Smooth muscle cell (in vitro differentiated cells): ENCODE data around the gene SHLD2. TPM values are rescaled to one million over a fixed set of nuclear protein-coding genes. Genes with fewer than 3 reads are reported as not detected.
"Not testable (repeated sequence)": the region's sequence is repeated elsewhere in the genome, so short reads cannot be mapped to it uniquely, and the experiment has no call there.

Experiments used
- DNase-seq: peaks from one replicate; lab custom pipeline; 2025; ENCODE audit not compliant: unreplicated experiment; lab: John Stamatoyannopoulos, UW
- H2AFZ ChIP-seq: fragments of 200-600 bp; sonication (generic); 2 replicates; pipeline ENCODE4 v1.6.0; 2016; ENCODE audit warnings: antibody characterized with exemption, low read depth, mild to moderate bottlenecking
- H3F3A ChIP-seq: fragments of 200-600 bp; sonication (generic); 2 replicates; pipeline ENCODE4 v1.6.0; 2017; ENCODE audit warnings: antibody characterized with exemption, low read depth
- H3K27ac ChIP-seq: fragments of 200-600 bp; sonication (generic); 2 replicates; pipeline ENCODE4 v1.5.1; 2016; ENCODE audit warnings: low read depth, mild to moderate bottlenecking
- H3K27me3 ChIP-seq: fragments of 200-600 bp; sonication (generic); 2 replicates; pipeline ENCODE4 v1.6.1; 2016; ENCODE audit warnings: low read depth, mild to moderate bottlenecking
- H3K36me3 ChIP-seq: fragments of 200-600 bp; sonication (generic); 2 replicates; pipeline ENCODE4 v1.5.1; 2016; ENCODE audit warnings: low read depth
- H3K4me1 ChIP-seq: fragments of 200-600 bp; sonication (generic); 2 replicates; pipeline ENCODE4 v1.5.1; 2016; ENCODE audit warnings: low read depth
- H3K4me2 ChIP-seq: fragments of 200-600 bp; sonication (generic); 2 replicates; pipeline ENCODE4 v1.6.0; 2016; ENCODE audit warnings: mild to moderate bottlenecking
- H3K4me3 ChIP-seq: fragments of 200-600 bp; sonication (generic); 2 replicates; pipeline ENCODE4 v1.5.1; 2016; ENCODE audit warnings: mild to moderate bottlenecking
- H3K79me2 ChIP-seq: fragments of 200-600 bp; sonication (generic); 2 replicates; pipeline ENCODE4 v1.6.0; 2016; ENCODE audit warnings: low read depth, mild to moderate bottlenecking
- H3K9ac ChIP-seq: fragments of 200-600 bp; sonication (generic); 2 replicates; pipeline ENCODE4 v1.6.0; 2016; ENCODE audit warnings: low read depth
- H3K9me3 ChIP-seq: fragments of 200-600 bp; sonication (generic); replicated peaks from 2 replicates; pipeline ENCODE4 v1.5.1; 2016; ENCODE audit warnings: low read depth
- H4K20me1 ChIP-seq: fragments of 200-600 bp; sonication (generic); 2 replicates; pipeline ENCODE4 v1.6.0; 2016; ENCODE audit warnings: low read depth
- CTCF ChIP-seq: fragments of 200-600 bp; sonication (generic); IDR thresholded peaks from 2 replicates; pipeline ENCODE4 v1.5.1; 2017; ENCODE audit warnings: borderline replicate concordance, mild to moderate bottlenecking, antibody characterized with exemption; ENCODE audit not compliant: insufficient read depth, poor library complexity, severe bottlenecking
- WGBS: methylation state at CpG from one replicate; pipeline ENCODE4 v1.1.7; 2016; ENCODE audit warnings: low lambda C conversion rate; 5-methylcytosine and 5-hydroxymethylcytosine counted together
- polyA plus RNA-seq: library from polyadenylated mRNA; unstranded; fragments of >200 nt; fragmentation: Nextera tagmentation; extraction: Ambion mirVana; gene quantifications from 2 replicates; pipeline ENCODE4 v1.2.1, GENCODE V29; 2016
- total RNA-seq: library from RNA; depleted of rRNA; stranded (reverse); fragments of >200 nt; gene quantifications from 2 replicates; pipeline ENCODE4 v1.2.3, GENCODE V29; 2014

The SHLD2 gene
- total and polyA plus RNA-seq, 2 experiments from 2014 or later: 10.4 to 20.0 TPM

DNA sequence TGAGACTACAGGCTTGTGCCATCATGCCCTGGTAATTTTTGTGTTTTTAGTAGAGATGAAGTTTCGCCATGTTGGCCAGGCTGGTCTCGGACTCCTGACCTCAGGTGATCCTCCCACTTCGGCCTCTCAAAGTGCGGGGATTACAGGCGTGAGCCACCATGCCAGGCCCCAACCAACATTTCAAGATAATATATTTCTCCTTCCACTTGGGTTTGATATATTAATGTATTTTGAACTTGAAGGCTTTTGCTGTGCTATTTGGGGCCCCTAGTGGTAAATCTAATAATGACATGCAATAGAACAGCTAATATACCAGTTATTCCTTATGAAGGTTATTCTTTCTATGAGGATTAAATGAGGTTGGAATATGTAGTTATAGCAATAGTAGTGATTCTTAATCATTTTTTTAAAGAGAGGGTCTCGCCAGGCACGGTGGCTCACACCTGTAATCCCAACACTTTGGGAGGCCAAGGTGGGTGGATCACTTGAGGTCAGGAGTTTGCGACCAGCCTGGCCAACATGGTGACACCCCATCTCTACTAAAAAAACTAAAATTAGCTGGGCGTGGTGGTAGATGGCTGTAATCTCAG is 54.1 kb downstream of the SHLD2 start:
- not testable (repeated sequence) for H3K27me3 ChIP-seq, H3K4me3 ChIP-seq, H2AFZ ChIP-seq, H3K36me3 ChIP-seq, H3K27ac ChIP-seq, H3F3A ChIP-seq, H3K4me2 ChIP-seq, H3K4me1 ChIP-seq, H3K9ac ChIP-seq, H4K20me1 ChIP-seq, H3K79me2 ChIP-seq, DNase-seq, H3K9me3 ChIP-seq
- peak; percentile 17 for TF ChIP-seq CTCF
- 84% methylated on average over 9 of the region's 9 CpGs for WGBS

DNA sequence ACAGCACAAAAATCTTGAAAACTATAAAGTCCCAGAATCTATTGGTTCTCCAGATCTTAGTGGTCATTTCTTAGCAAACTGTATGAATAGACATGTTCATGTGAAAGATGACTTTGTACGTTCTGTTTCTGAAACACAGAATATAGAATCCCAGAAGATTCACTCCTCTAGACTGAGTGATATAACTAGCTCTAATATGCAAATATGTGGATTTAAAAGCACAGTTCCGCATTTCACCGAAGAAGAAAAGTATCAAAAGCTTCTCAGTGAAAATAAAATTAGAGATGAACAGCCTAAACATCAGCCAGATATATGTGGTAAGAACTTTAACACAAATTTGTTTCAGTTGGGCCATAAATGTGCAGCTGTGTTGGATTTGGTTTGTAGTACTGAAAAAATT is 56.5 kb downstream of the SHLD2 start:
- H3K9ac ChIP-seq, DNase-seq, H2AFZ ChIP-seq, H3K9me3 ChIP-seq, H3K4me2 ChIP-seq, H3K4me1 ChIP-seq, H3K4me3 ChIP-seq, H3F3A ChIP-seq, H3K27me3 ChIP-seq, H3K36me3 ChIP-seq, H4K20me1 ChIP-seq, H3K79me2 ChIP-seq, H3K27ac ChIP-seq: not testable (repeated sequence)
- 92% methylated on average over 3 of the region's 3 CpGs for whole genome bisulfite sequencing

DNA sequence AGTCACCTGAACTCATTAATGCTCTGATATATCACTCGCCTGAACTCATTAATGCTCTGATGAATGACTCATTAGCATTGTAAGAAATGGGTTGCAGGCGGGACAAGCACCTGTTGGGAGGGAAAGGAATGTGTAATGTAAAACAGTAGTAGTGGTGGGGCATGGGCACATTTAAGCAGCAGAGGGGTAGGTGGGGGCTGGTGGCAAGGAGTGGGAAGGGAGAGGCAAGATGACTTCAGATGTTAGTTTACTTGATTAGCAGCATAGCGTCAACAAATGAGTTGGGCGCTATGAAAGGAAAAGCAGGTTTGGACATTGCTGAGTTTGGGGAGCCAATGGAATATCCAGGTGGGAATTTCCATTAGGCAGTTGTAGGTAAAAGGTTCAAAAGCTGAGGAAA is 61.8 kb downstream of the SHLD2 start:
- not testable (repeated sequence) for H3K4me3 ChIP-seq, H3K4me2 ChIP-seq, H3K9ac ChIP-seq, H2AFZ ChIP-seq, H3K79me2 ChIP-seq, H3K4me1 ChIP-seq, H3K27ac ChIP-seq, H4K20me1 ChIP-seq, DNase-seq, H3K36me3 ChIP-seq, H3K27me3 ChIP-seq, H3K9me3 ChIP-seq, H3F3A ChIP-seq
- WGBS: 73% methylated on average over 4 of the region's 4 CpGs

DNA sequence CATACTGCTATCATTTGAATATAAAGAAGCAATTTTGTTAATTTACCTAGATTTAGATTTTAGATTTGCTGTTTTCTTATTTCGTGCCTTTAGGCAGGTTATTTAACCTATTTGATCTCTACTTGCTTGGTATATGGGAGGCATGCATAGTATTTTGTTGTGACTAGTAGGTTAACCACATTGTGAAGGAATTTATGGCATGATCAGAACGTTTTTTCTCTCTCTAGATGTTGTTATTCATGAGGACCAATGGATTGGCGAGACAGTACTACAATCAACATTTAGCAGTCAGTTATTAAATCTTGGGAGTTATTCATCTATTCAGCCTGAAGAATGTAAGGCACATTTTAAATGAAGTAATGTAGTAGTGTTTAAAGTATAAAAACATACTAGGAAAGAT is 62.8 kb downstream of the SHLD2 start:
- not testable (repeated sequence) for H3K27me3 ChIP-seq, H3K4me2 ChIP-seq, H2AFZ ChIP-seq, H3K9me3 ChIP-seq, H3K36me3 ChIP-seq, H3K79me2 ChIP-seq, DNase-seq, H3K4me1 ChIP-seq, H4K20me1 ChIP-seq, H3K4me3 ChIP-seq, H3K27ac ChIP-seq, H3K9ac ChIP-seq, H3F3A ChIP-seq
- 39% methylated on average over 3 of the region's 3 CpGs for WGBS

GRCh38 chr10:87162703-87163293 is 67.8 kb downstream of the SHLD2 start:
- H3K27me3 ChIP-seq, H3K4me1 ChIP-seq, H3K4me2 ChIP-seq, H3K9me3 ChIP-seq, H3F3A ChIP-seq, H4K20me1 ChIP-seq, H2AFZ ChIP-seq, H3K79me2 ChIP-seq, H3K27ac ChIP-seq, DNase-seq, H3K4me3 ChIP-seq, H3K36me3 ChIP-seq, H3K9ac ChIP-seq: not testable (repeated sequence)
- 98% methylated on average over 3 of the region's 3 CpGs for WGBS

DNA sequence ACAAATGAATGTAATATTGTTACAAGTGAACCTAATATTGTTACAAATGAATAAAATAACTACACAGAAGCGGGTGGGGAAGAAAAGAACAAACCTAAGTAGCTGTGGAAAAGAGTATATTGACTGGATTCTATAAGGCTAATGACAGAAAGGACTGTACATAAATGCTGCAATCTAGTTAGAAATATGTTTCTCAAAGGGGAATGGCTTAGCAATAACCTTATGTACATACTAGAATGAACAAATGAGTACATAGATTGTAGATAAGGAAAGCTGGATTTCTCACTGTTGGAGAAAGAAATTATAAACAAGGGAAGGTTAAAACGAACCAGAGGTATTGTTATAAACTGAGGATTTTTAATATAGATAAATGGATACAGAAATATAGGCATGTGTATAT is 68.4 kb downstream of the SHLD2 start:
- not testable (repeated sequence) for H3K9me3 ChIP-seq, H3K9ac ChIP-seq, H3K4me3 ChIP-seq, DNase-seq, H3K4me1 ChIP-seq, H3K36me3 ChIP-seq, H3K27ac ChIP-seq, H2AFZ ChIP-seq, H3K4me2 ChIP-seq, H3K27me3 ChIP-seq, H4K20me1 ChIP-seq, H3K79me2 ChIP-seq, H3F3A ChIP-seq
- 94% methylated on average over 1 of the region's 2 CpGs for WGBS

- DNase-seq, H3K9me3 ChIP-seq, H3K4me1 ChIP-seq, H3K27ac ChIP-seq, H2AFZ ChIP-seq, H4K20me1 ChIP-seq, H3K4me2 ChIP-seq, H3F3A ChIP-seq, H3K79me2 ChIP-seq, H3K9ac ChIP-seq, H3K36me3 ChIP-seq, H3K4me3 ChIP-seq, H3K27me3 ChIP-seq: not testable (repeated sequence)
- 67% methylated on average over 4 of the region's 4 CpGs for WGBS
Measured at GRCh38 chr10:87169857-87170256, 74.9 kb downstream of the SHLD2 start.

DNA sequence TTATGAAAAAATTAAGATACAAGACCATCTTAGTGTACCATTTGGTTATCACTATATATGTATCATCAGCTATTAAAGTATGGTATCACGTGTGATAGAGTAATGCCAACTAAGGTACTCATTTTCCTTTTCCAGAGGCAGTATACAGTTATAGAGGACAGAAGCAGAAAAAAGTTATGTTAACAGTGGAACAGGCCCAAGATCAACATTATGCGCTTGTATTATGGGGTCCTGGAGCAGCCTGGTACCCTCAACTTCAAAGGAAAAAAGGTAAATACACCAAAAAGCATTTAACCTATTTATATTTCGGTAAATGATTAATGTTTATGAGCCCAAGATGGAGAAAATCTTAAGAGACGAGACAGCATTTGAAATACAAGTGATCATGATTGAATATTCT is 75.7 kb downstream of the SHLD2 start:
- H4K20me1 ChIP-seq, H3F3A ChIP-seq, H3K4me1 ChIP-seq, H3K4me2 ChIP-seq, H3K27ac ChIP-seq, H3K9me3 ChIP-seq, H3K27me3 ChIP-seq, DNase-seq, H3K4me3 ChIP-seq, H3K9ac ChIP-seq, H3K79me2 ChIP-seq, H2AFZ ChIP-seq, H3K36me3 ChIP-seq: not testable (repeated sequence)
- WGBS: 100% methylated on average over 1 of the region's 4 CpGs
